ENCODE measurements around the gene PHLDA3. TPM values are rescaled to one million over a fixed set of nuclear protein-coding genes. Genes with fewer than 3 reads are reported as not detected.
A peak's percentile ranks its signal among the peaks of the same experiment; 100 is the strongest.
"Not testable (repeated sequence)": the region's sequence is repeated elsewhere in the genome, so short reads cannot be mapped to it uniquely, and the experiment has no call there.

Gene PHLDA3
- total and polyA plus RNA-seq, 2 of the 4 experiments (the other 2 are of a cell fraction): 41.6 to 102 TPM

GRCh38 chr1:201493026-201493656, 24.2 kb upstream of the PHLDA3 start:
- H2AK5ac ChIP-seq (ENCODE audit: low read depth, low read length): peak overlapping the region; percentile 20; the same call in 1 of the 2 replicates
- H3K27me3 ChIP-seq (ENCODE audit: control insufficient read depth, insufficient read depth, low read length); H3K9ac ChIP-seq (ENCODE audit: low read depth, low read length); POLR2A ChIA-PET (ENCODE audit: unreplicated experiment); H3K4me2 ChIP-seq (ENCODE audit: low read depth, low read length); ATAC-seq (ENCODE audit: low read depth); H2AFZ ChIP-seq (replicated peaks; ENCODE audit: low read length, poor library complexity); H4K5ac ChIP-seq (ENCODE audit: low read depth, low read length); intact Hi-C loops (cut with micrococcal nuclease); H4K91ac ChIP-seq (ENCODE audit: insufficient read depth, low read depth, low read length); dilution Hi-C loops (cut with HindIII; ENCODE audit: low sequenced_read_pairs, unreplicated experiment); DNase-seq; H2BK15ac ChIP-seq (ENCODE audit: low read depth, low read length); BruUV-seq (replicated peaks); H3K9me3 ChIP-seq (ENCODE audit: control insufficient read depth, insufficient read depth, low read length); H2AK9ac ChIP-seq (replicated peaks; ENCODE audit: low read depth, low read length, poor library complexity); H3K4me3 ChIP-seq (ENCODE audit: insufficient read depth, low read depth, low read length); CTCF ChIA-PET; H3K56ac ChIP-seq (ENCODE audit: extremely low read depth, insufficient read depth, low read length); in situ Hi-C loops (cut with MboI; ENCODE audit: low sequenced_read_pairs); H2BK20ac ChIP-seq (ENCODE audit: low read depth, low read length): not testable (repeated sequence)
- 0 out of 4 replicates have a peak overlapping the region, but pooled peaks of 1 of the 2 experiments have one; percentile 58 for H4K8ac ChIP-seq (ENCODE audit: low read depth in 2 of 2, low read length in 2 of 2)
- H2BK5ac ChIP-seq (ENCODE audit: low read depth, low read length, poor library complexity, severe bottlenecking): peak overlapping the region; percentile 37
- no CpG with 5 or more reads among the region's 3 CpGs for WGBS, 2 experiments (ENCODE audit: extremely low coverage in 2 of 2, insufficient read length in 1 of 2)
- peaks cover 96% of the 10 kb centered on the region for H4K20me1 ChIP-seq (ENCODE audit: insufficient read depth, low read length)
- peaks cover 65% of the 10 kb centered on the region for H3K4me1 ChIP-seq (ENCODE audit: control insufficient read depth, insufficient read depth, low read length)
- H3K27ac ChIP-seq (ENCODE audit: insufficient read depth, low read length): peak overlapping the region; percentile 75; the same call in 1 of the 2 replicates
- H3K9me1 ChIP-seq (ENCODE audit: insufficient read depth, low read length): peaks cover 56% of the 10 kb centered on the region
- peak overlapping the region; percentile 54; the same call in 1 of the 2 replicates for H2BK120ac ChIP-seq (ENCODE audit: low read depth, low read length)
- H3K18ac ChIP-seq (ENCODE audit: low read depth, low read length): peak overlapping the region; percentile 40; the same call in 1 of the 2 replicates
- peaks cover 63% of the 10 kb centered on the region for H3K36me3 ChIP-seq (ENCODE audit: control insufficient read depth, insufficient read depth, low read length)
- H3K4ac ChIP-seq (ENCODE audit: low read depth, low read length): peak overlapping the region; percentile 17
- 0 out of 2 replicates have a peak, but pooled peaks have one; percentile 2 for TF ChIP-seq USF2 (IDR thresholded peaks at IDR 0.05; ENCODE audit: low read depth, low read length)
- peak overlapping the region; percentile 36; the same call in 1 of the 2 replicates for H3K23ac ChIP-seq (ENCODE audit: low read depth, low read length)
- H3K14ac ChIP-seq (replicated peaks; ENCODE audit: low read depth, low read length): peak overlapping the region; percentile 51; the same call in 1 of the 2 replicates
- H3K79me1 ChIP-seq (ENCODE audit: low read depth in 1 of 2, low read length in 2 of 2): peaks cover 43 to 95% of the 10 kb centered on the region in 2 experiments
